Measurements from ENCODE around the gene ARFIP1. TPM values are rescaled to one million over a fixed set of nuclear protein-coding genes. Genes with fewer than 3 reads are reported as not detected.

Gene ARFIP1
- total RNA-seq, 1 experiment from 2014 or later: 41.6 TPM

DNA sequence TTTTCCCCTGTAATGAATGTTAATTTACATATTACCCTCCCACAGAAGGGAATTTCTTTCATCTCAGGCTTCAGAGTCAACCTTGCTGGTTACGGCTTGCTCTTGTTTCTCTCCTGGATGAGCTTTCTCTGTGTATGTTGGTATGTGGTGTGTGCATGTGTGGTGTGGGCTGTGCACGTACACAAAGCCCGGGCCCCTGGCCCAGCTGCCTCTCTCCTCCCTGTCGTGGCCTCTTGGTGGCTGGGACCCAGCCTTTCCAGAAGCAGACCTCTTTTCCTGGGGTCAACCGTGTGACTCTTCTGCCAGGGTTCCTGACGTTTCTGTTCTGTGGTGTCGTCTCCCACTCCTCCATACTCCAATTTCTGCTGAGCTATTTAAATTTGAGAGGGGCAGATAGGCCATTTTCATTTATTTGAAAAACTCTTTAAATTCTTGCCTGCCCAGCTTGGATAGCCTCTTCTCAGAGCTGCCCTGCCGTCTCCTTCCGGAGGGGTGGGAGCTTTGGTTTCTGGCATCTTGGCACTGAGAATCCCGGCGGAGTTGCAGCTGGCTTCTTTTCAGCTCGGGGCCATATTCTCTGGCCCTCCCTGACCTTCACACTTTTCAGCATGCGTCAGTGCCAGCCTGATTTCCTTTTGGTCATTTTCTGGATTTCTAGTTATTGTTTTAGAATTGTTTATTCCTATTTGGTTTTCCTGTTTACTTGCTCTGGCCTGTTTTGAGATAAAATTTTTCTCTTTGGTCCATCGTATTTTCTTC is 181.4 kb downstream of the ARFIP1 start:
- no peak for DNase-seq (ENCODE audit: low read depth)

DNA sequence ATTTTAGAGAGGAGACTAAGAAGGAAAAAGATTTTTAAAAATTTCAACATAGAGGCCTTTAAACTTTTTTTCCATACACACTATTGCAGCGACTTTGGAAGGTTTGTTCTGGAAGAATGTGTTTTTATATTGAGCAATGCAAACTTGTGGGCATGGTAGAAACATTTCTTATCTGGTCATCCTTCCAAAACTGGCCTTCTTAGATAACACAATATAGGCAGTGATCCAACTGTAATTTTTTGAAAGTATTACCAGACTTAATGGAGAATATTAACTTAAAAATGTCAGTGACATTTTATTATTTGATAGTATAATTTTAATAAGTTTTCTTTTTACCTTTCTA is 182.0 kb downstream of the ARFIP1 start:
- DNase-seq (ENCODE audit: low read depth): no peak

Other genes starting within 250 kb of the ARFIP1 start
- gene FBXW7, start 243.9 kb upstream of the ARFIP1 start, total RNA-seq (2014; rRNA removed; shearing (Covaris generic)): 16.0 and 18.1 TPM in 2 replicates
- gene TMEM154, start 100.0 kb upstream of the ARFIP1 start, total RNA-seq (2014; rRNA removed; shearing (Covaris generic)): 8.1 and 11.0 TPM in 2 replicates
- gene TIGD4, start 224 bp upstream of the ARFIP1 start, total RNA-seq (2014; rRNA removed; shearing (Covaris generic)): 0.30 TPM in 1 of 2 replicates, not detected in the other
- 0.39 and 0.76 TPM in 2 replicates for gene FHDC1, start 156.4 kb downstream of the ARFIP1 start, total RNA-seq (2014; rRNA removed; shearing (Covaris generic))